B cell (primary cell): Measurements from ENCODE around the gene SYN1. TPM values are rescaled to one million over a fixed set of nuclear protein-coding genes. Genes with fewer than 3 reads are reported as not detected.

Experiments
- ATAC-seq: fragments of 200-7000 bp; cut with Tn5 transposase; one replicate; pipeline ENCODE4 v1.10.0; 2021; ENCODE audit warnings: low read depth, mild to moderate bottlenecking, moderate number of reproducible peaks, moderate library complexity
- CTCF ChIA-PET: fragments of 350-600 bp; sonication (Branson Sonifier 250); formaldehyde crosslinking; loops from one replicate; lab custom pipeline; 2021; ENCODE audit warnings: antibody characterized with exemption, inconsistent platforms; lab: Charles Lee
- POLR2A ChIA-PET: fragments of 350-600 bp; sonication (Branson Sonifier 250); formaldehyde crosslinking; loops from one replicate; lab custom pipeline; 2021; ENCODE audit warnings: antibody characterized with exemption; lab: Charles Lee
- DNase-seq: peaks from one replicate; pipeline ENCODE4 v3.0.0; 2013
- H2AFZ ChIP-seq: 2 replicates; pipeline ENCODE4 v1.6.1; 2012; ENCODE audit warnings: mild to moderate bottlenecking, low read depth, low read length; ENCODE audit not compliant: insufficient read depth, poor library complexity, severe bottlenecking
- H3K27ac ChIP-seq, 2 donors: 1 replicate in 1 of 2; 2 replicates in 1 of 2; pipeline ENCODE4 v1.5.1; 2012 to 2013; ENCODE audit warnings: low read length in 2 of 2, mild to moderate bottlenecking in 2 of 2, moderate library complexity in 1 of 2
- H3K27me3 ChIP-seq, 4 experiments: fragments of 200-600 bp in 1 of 4; sonication (generic) in 1 of 4; replicated peaks in 1 of 4; 1 replicate in 2 of 4; 2 replicates in 2 of 4; pipeline versions ENCODE4 v1.6.1 to v1.7.0; 2013 to 2016; ENCODE audit warnings: low read length in 3 of 4, mild to moderate bottlenecking in 2 of 4, mixed read lengths in 1 of 4, moderate library complexity in 1 of 4; ENCODE audit not compliant: insufficient read depth in 4 of 4, control insufficient read depth in 3 of 4; ENCODE audit errors: control extremely low read depth in 1 of 4
- H3K36me3 ChIP-seq, 2 experiments: replicated peaks in 1 of 2; 1 replicate in 1 of 2; 2 replicates in 1 of 2; pipeline versions ENCODE4 v1.6.1 to v1.7.1; 2013; ENCODE audit warnings: low read length in 1 of 2; ENCODE audit not compliant: insufficient read depth in 2 of 2, control insufficient read depth in 1 of 2; ENCODE audit errors: control extremely low read depth in 1 of 2, extremely low read depth in 1 of 2
- H3K4me1 ChIP-seq, 2 donors: fragments of 200-600 bp in 1 of 2; sonication (generic) in 1 of 2; 1 replicate in 1 of 2; 2 replicates in 1 of 2; pipeline versions ENCODE4 v1.5.1 to v1.6.1; 2013 to 2017; ENCODE audit warnings: low read length in 2 of 2; ENCODE audit not compliant: control insufficient read depth in 2 of 2, insufficient read depth in 2 of 2
- H3K4me2 ChIP-seq: replicated peaks from 2 replicates; pipeline ENCODE3; 2012; ENCODE audit warnings: mild to moderate bottlenecking, low read depth, low read length; ENCODE audit not compliant: poor library complexity, severe bottlenecking
- H3K4me3 ChIP-seq, 5 experiments: fragments of 200-600 bp in 1 of 5; sonication (generic) in 1 of 5; 1 replicate in 3 of 5; 2 replicates in 2 of 5; pipeline versions ENCODE4 v1.5.1 to v1.7.0; 2011 to 2016; ENCODE audit warnings: low read length in 4 of 5, mild to moderate bottlenecking in 4 of 5, low read depth in 2 of 5, control low read depth in 1 of 5, moderate library complexity in 1 of 5; ENCODE audit not compliant: insufficient read depth in 1 of 5; ENCODE audit errors: control extremely low read depth in 1 of 5, extremely low read depth in 1 of 5
- H3K79me2 ChIP-seq: fragments of 200-600 bp; sonication (generic); one replicate; pipeline ENCODE4 v1.6.0; 2016; ENCODE audit warnings: low read length; ENCODE audit not compliant: control insufficient read depth, insufficient read depth
- H3K9ac ChIP-seq: fragments of 200-600 bp; sonication (generic); 2 replicates; pipeline ENCODE4 v1.6.1; 2017; ENCODE audit warnings: mild to moderate bottlenecking, low read length, moderate library complexity
- H3K9me3 ChIP-seq, 3 donors: one replicate each; pipeline versions ENCODE4 v1.6.1 to v1.7.1; 2013; ENCODE audit warnings: low read length in 2 of 3; ENCODE audit not compliant: control insufficient read depth in 2 of 3, insufficient read depth in 1 of 3; ENCODE audit errors: control extremely low read depth in 1 of 3
- H4K20me1 ChIP-seq: 2 replicates; pipeline ENCODE4 v1.6.0; 2012; ENCODE audit warnings: mild to moderate bottlenecking, low read length; ENCODE audit not compliant: insufficient read depth, control insufficient read depth, poor library complexity, severe bottlenecking
- H3K27ac Mint-ChIP-seq: one replicate; pipeline ENCODE4 v1.8.0; 2021; ENCODE audit warnings: mixed read lengths
- H3K27me3 Mint-ChIP-seq: one replicate; pipeline ENCODE4 v1.8.0; 2021; ENCODE audit warnings: mixed read lengths
- H3K4me1 Mint-ChIP-seq: one replicate; pipeline ENCODE4 v1.8.0; 2021; ENCODE audit warnings: mixed read lengths
- H3K4me3 Mint-ChIP-seq: one replicate; pipeline ENCODE4 v1.8.0; 2021; ENCODE audit warnings: mixed read lengths
- H3K9me3 Mint-ChIP-seq: one replicate; pipeline ENCODE4 v1.8.0; 2022; ENCODE audit warnings: mixed read lengths; ENCODE audit not compliant: insufficient read depth
- CTCF ChIP-seq: fragments of 200-600 bp; IDR thresholded peaks from one replicate; pipeline ENCODE4 v1.8.0; 2022; ENCODE audit warnings: antibody characterized with exemption, mild to moderate bottlenecking
- EZH2 ChIP-seq: IDR thresholded peaks from 2 replicates; pipeline ENCODE4 v1.6.1; 2012; ENCODE audit warnings: borderline replicate concordance, low read depth, mild to moderate bottlenecking, moderate library complexity, low read length; ENCODE audit not compliant: insufficient read depth, poor library complexity, severe bottlenecking
- WGBS: methylation state at CpG from one replicate; pipeline ENCODE4 v1.1.5; 2013; ENCODE audit warnings: missing lambda C conversion rate; ENCODE audit not compliant: insufficient coverage; 5-methylcytosine and 5-hydroxymethylcytosine counted together
- intact Hi-C: fragments of 100-400 bp; cut with micrococcal nuclease; formaldehyde crosslinking; loops from one replicate; pipeline ENCODE4 v1.10.0; 2022
- polyA plus RNA-seq: library from polyadenylated mRNA; depleted of rRNA; stranded (reverse); fragments of >200 nt; gene quantifications from 2 replicates; pipeline ENCODE4 v1.2.3, GENCODE V29; 2012
- total RNA-seq, 2 donors: library from RNA; stranded (reverse); fragments of 120-200 nt in 1 of 2; gene quantifications; 1 replicate in 1 of 2; 2 replicates in 1 of 2; pipeline versions ENCODE4 v1.2.3 to v1.2.4, GENCODE V29; 2013 to 2022

Gene SYN1
- total and polyA plus RNA-seq, 2 donors (not counting 1 experiment from before 2014, with no cell fraction given), result not detected

- Histone ChIP-seq H3K9ac (no peak overlapping the region), H3K4me1 (peaks cover 0 to 3% of the 10 kb centered on the region in 2 donors), H2AFZ (no peak overlapping the region), H3K27me3 (no peaks in the 10 kb centered on the region), H4K20me1 (no peaks in the 10 kb centered on the region), H3K4me2 (no peak overlapping the region), H3K79me2 (no peaks in the 10 kb centered on the region), H3K36me3 (no peaks in the 10 kb centered on the region), H3K4me3 (no peak overlapping the region), H3K9me3 (no peaks in the 10 kb centered on the region), H3K27ac (no peak overlapping the region)
- Mint-ChIP-seq H3K27ac (no peak overlapping the region), H3K9me3 (no peaks in the 10 kb centered on the region), H3K4me1 (peaks cover 3% of the 10 kb centered on the region), H3K27me3 (no peaks in the 10 kb centered on the region), H3K4me3 (no peak overlapping the region)
- CTCF ChIA-PET, result no interaction called here
- 100% methylated on average over 1 of the region's 4 CpGs for WGBS
- DNase-seq (no peak), ATAC-seq (no peak)
- intact Hi-C loops, result no loop called here
- POLR2A ChIA-PET, result no interaction called here
- TF ChIP-seq CTCF (no peak), EZH2 (no peak)
Observed at GRCh38 chrX:47587091-47587891, 32.4 kb downstream of the SYN1 start.

DNA sequence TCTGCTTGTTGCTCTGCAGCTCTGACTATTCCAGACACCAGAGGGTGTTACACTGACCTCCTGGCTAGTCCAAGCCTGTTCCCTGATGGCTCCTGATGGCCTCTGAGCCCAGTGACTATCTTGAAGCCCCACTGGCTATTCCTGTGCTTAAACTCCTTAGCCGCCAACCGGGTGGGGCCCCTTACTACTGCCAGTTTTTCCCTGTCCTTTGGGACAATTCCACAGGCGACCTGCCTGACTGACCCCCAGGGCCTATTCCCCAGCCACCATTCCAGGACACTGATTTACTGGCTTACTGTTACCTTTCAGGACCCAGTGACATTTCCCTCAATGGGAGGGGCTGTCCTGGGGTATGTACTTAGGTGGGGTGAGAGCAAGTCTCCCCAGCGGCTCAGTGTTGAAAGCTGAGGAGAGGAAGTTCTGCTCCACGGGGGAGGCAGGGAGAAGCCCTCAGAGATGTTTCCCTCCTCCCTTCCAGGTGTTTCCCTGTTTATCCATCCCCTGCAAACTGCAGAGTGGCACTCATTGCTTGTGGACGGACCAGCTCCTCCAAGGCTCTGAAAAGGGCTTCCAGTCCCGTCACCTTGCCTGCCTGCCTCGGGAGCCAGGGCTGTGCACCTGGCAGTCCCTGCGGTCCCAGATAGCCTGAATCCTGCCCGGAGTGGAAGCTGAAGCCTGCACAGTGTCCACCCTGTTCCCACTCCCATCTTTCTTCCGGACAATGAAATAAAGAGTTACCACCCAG lies 33.4 kb downstream of the SYN1 start:
- H3K9me3 Mint-ChIP-seq, result no peaks in the 10 kb centered on the region
- Histone ChIP-seq H3K27me3 (no peaks in the 10 kb centered on the region), H3K4me1 (peaks cover 5 to 13% of the 10 kb centered on the region in 2 donors), H3K4me3 (no peak overlapping the region), H3K27ac (no peak overlapping the region), H2AFZ (no peak overlapping the region), H3K9ac (no peak overlapping the region), H3K79me2 (no peaks in the 10 kb centered on the region), H3K4me2 (no peak overlapping the region), H3K9me3 (no peaks in the 10 kb centered on the region), H4K20me1 (no peaks in the 10 kb centered on the region), H3K36me3 (no peaks in the 10 kb centered on the region)
- no peak overlapping the region for H3K4me3 Mint-ChIP-seq
- H3K4me1 Mint-ChIP-seq, result peaks cover 8% of the 10 kb centered on the region
- no peaks in the 10 kb centered on the region for H3K27me3 Mint-ChIP-seq
- WGBS, result 95% methylated on average over 5 of the region's 11 CpGs
- no peak overlapping the region for H3K27ac Mint-ChIP-seq
- TF ChIP-seq EZH2, result no peak
- ATAC-seq, result no peak
- intact Hi-C loops, result no loop called here
- ChIA-PET POLR2A (no interaction called here), CTCF (no interaction called here)
- no peak for DNase-seq
